Activated CD4-positive, alpha-beta T cell treated with anti-CD3 and anti-CD28 coated beads, Interleukin-2, amount 50 U/mL, for 4 hours (primary cell): Measurements from ENCODE around the gene ANKRD28.
"Not testable (repeated sequence)": the region's sequence is repeated elsewhere in the genome, so short reads cannot be mapped to it uniquely, and the experiment has no call there.

Source experiments
- DNase-seq, 2 experiments: peaks; one replicate each; pipeline ENCODE4 v3.0.0-alpha.2; 2020

ANKRD28 gene

GRCh38 chr3:15801298-15801697 is 3.5 kb upstream of the ANKRD28 start:
- no peak for DNase-seq

- DNase-seq: no peak
Observed at GRCh38 chr3:15800780-15801179, 3.0 kb upstream of the ANKRD28 start.

GRCh38 chr3:15800327-15800726 is 2.5 kb upstream of the ANKRD28 start:
- DNase-seq: no peak

- no peak for DNase-seq
Observed at GRCh38 chr3:15798533-15799245, 910 bp upstream of the ANKRD28 start.

GRCh38 chr3:15796771-15797641 is 773 bp downstream of the ANKRD28 start:
- no peak for DNase-seq

GRCh38 chr3:15796331-15796730 is 1.4 kb downstream of the ANKRD28 start:
- DNase-seq: no peak

GRCh38 chr3:15795651-15796308 is 2.0 kb downstream of the ANKRD28 start:
- no peak for DNase-seq

- DNase-seq: no peak
Observed at GRCh38 chr3:15794842-15795650, 2.7 kb downstream of the ANKRD28 start.

GRCh38 chr3:15794303-15794771 is 3.4 kb downstream of the ANKRD28 start:
- no peak for DNase-seq

- no peak for DNase-seq
Observed at GRCh38 chr3:15791525-15791924, 6.3 kb downstream of the ANKRD28 start.

- DNase-seq: no peak
Observed at GRCh38 chr3:15787941-15788340, 9.8 kb downstream of the ANKRD28 start.

- no peak for DNase-seq
Observed at GRCh38 chr3:15787526-15787925, 10.3 kb downstream of the ANKRD28 start.

- DNase-seq: no peak
Observed at GRCh38 chr3:15783361-15783969, 14.3 kb downstream of the ANKRD28 start.

GRCh38 chr3:15782429-15782828 is 15.3 kb downstream of the ANKRD28 start:
- no peak for DNase-seq

- DNase-seq: no peak
Observed at GRCh38 chr3:15781637-15782402, 16.0 kb downstream of the ANKRD28 start.

- DNase-seq: no peak
Observed at GRCh38 chr3:15781131-15781530, 16.6 kb downstream of the ANKRD28 start.

GRCh38 chr3:15779111-15779510 is 18.7 kb downstream of the ANKRD28 start:
- DNase-seq: no peak

- DNase-seq: no peak
Observed at GRCh38 chr3:15778332-15778858, 19.4 kb downstream of the ANKRD28 start.

- not testable (repeated sequence) for DNase-seq
Observed at GRCh38 chr3:15774931-15775560, 22.7 kb downstream of the ANKRD28 start.

- no peak for DNase-seq
Observed at GRCh38 chr3:15771444-15771843, 26.3 kb downstream of the ANKRD28 start.
